Dedifferentiated amniotic fluid mesenchymal stem cell (primary cell): ENCODE data around the gene GRPEL2.
A peak's percentile ranks its signal among the peaks of the same experiment; 100 is the strongest.
"Not testable (repeated sequence)": the region's sequence is repeated elsewhere in the genome, so short reads cannot be mapped to it uniquely, and the experiment has no call there.

Source experiments
- DNase-seq: peaks from one replicate; pipeline ENCODE4 v3.0.0-alpha.2; 2016; ENCODE audit errors: extremely low spot score

The GRPEL2 gene

GRCh38 chr5:149376711-149377447 is 31.6 kb downstream of the GRPEL2 start:
- DNase-seq = no peak

GRCh38 chr5:149378241-149378820 is 33.0 kb downstream of the GRPEL2 start:
- no peak for DNase-seq

GRCh38 chr5:149379177-149379761 is 34.0 kb downstream of the GRPEL2 start, which contains the start of gene IL17B:
IL17B (minus strand) TSS chr5:149379292; CDS start chr5:149379225, 67 bp downstream.
- DNase-seq = no peak

- no peak for DNase-seq
These were observed 34.6 kb downstream of the GRPEL2 start for GRCh38 chr5:149379818-149380374.

GRCh38 chr5:149380466-149381121 is 35.3 kb downstream of the GRPEL2 start:
- no peak for DNase-seq

GRCh38 chr5:149381261-149381985 is 36.1 kb downstream of the GRPEL2 start:
- no peak for DNase-seq

GRCh38 chr5:149381986-149382338 is 36.7 kb downstream of the GRPEL2 start:
- DNase-seq = peak; percentile 52

GRCh38 chr5:149382517-149383220 is 37.4 kb downstream of the GRPEL2 start:
- no peak for DNase-seq

- DNase-seq = no peak
These were observed 38.1 kb downstream of the GRPEL2 start for GRCh38 chr5:149383399-149383798.

GRCh38 chr5:149386166-149386565 is 40.9 kb downstream of the GRPEL2 start:
- no peak for DNase-seq

- DNase-seq = no peak
These were observed 41.9 kb downstream of the GRPEL2 start for GRCh38 chr5:149387081-149387631.

GRCh38 chr5:149387982-149388381 is 42.7 kb downstream of the GRPEL2 start:
- no peak for DNase-seq

- DNase-seq = no peak
These were observed 43.3 kb downstream of the GRPEL2 start for GRCh38 chr5:149388498-149389190.

GRCh38 chr5:149389552-149390495 is 44.5 kb downstream of the GRPEL2 start:
- no peak for DNase-seq

- not testable (repeated sequence) for DNase-seq
These were observed 45.8 kb downstream of the GRPEL2 start for GRCh38 chr5:149391076-149391475.

GRCh38 chr5:149391524-149391923 is 46.2 kb downstream of the GRPEL2 start:
- DNase-seq = no peak

GRCh38 chr5:149392718-149393117 is 47.4 kb downstream of the GRPEL2 start:
- DNase-seq = no peak

- not testable (repeated sequence) for DNase-seq
These were observed 49.7 kb downstream of the GRPEL2 start for GRCh38 chr5:149394996-149395395.

- no peak for DNase-seq
These were observed 52.2 kb downstream of the GRPEL2 start for GRCh38 chr5:149397530-149397929.
